Esophagus squamous epithelium (tissue), 4 donors: ENCODE results near the gene ULK2.

Source experiments
- CTCF ChIP-seq, 6 experiments: fragments of 450-650 bp in 4 of 6; fragments of 200-600 bp in 2 of 6; sonication (generic) in 2 of 6; IDR thresholded peaks; one replicate each; pipeline ENCODE4 v1.5.1; 2016 to 2019; ENCODE audit warnings: antibody characterized with exemption in 6 of 6, mild to moderate bottlenecking in 4 of 6, moderate library complexity in 4 of 6
- POLR2A ChIP-seq, 4 donors: fragments of 450-650 bp; IDR thresholded peaks; one replicate each; pipeline ENCODE4 v1.6.1; 2017; ENCODE audit warnings: antibody characterized with exemption in 4 of 4, mild to moderate bottlenecking in 4 of 4, moderate library complexity in 3 of 4

DNA sequence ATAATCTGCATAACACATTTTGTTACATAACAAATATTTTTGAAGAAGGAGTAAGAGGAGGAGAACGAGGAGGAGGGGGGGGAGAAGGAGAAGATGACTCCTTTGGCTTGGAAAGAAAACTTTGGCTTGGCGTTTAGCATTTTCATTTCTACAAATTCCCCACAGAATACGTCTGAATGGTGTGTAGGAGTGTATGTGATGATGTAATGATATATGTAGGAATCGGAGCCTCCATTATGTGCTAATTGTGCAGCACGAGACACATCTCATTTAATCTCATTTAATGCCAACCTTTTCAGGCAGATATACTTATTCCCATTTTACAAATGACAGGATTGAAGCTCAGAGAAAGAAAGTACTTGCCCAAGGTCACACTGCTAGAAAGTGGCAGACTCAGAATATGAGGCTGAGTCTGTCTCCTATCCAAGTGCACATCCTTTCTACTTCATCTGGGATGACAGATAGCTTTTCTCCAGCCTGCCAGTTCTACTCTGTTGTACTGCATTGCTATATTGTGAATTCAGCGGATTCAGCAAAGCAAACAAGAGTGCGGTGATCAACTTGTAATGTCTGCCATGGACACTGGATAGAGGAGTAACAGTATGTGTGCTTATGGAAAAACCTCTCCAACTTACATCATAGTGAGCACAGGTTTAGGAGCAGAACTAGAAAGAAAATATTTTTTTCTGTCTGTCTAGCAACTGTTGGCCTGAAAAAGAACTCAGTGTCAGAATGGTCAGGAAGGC, 140.9 kb downstream of the ULK2 start:
- TF ChIP-seq CTCF (IDR thresholded peaks at IDR 0.05) (no peak), POLR2A (IDR thresholded peaks at IDR 0.05) (no peak)
